AG04450 (cell line): Measurements from ENCODE around the gene RXFP4. TPM values are rescaled to one million over a fixed set of nuclear protein-coding genes. Genes with fewer than 3 reads are reported as not detected.

Source experiments
- CTCF ChIA-PET: fragments of 300-600, 350-600 bp; formaldehyde crosslinking; extraction: SDS; loops from one replicate; lab custom pipeline; 2022; ENCODE audit warnings: antibody characterized with exemption, inconsistent platforms; lab: Charles Lee
- POLR2A ChIA-PET: fragments of 350-600 bp; formaldehyde crosslinking; extraction: SDS; loops from one replicate; lab custom pipeline; 2021; ENCODE audit warnings: antibody characterized with exemption, inconsistent platforms; lab: Yijun Ruan, JAX
- DNase-seq: peaks from one replicate; pipeline ENCODE4 v3.0.0-alpha.2; 2011; ENCODE audit warnings: low read depth, low spot score
- H3K27ac ChIP-seq: one replicate; pipeline ENCODE4 v1.5.1; 2012; ENCODE audit warnings: low read depth, low read length, control low read depth
- H3K27me3 ChIP-seq: one replicate; pipeline ENCODE4 v1.6.0; 2012; ENCODE audit warnings: low read length; ENCODE audit not compliant: control insufficient read depth, insufficient read depth
- H3K4me3 ChIP-seq: 2 replicates; pipeline ENCODE4 v1.5.1; 2011; ENCODE audit warnings: mild to moderate bottlenecking, low read depth, low read length, control low read depth
- H3K9me3 ChIP-seq: 2 replicates; pipeline ENCODE4 v1.5.1; 2012; ENCODE audit warnings: low read length; ENCODE audit not compliant: control insufficient read depth, insufficient read depth
- polyA plus RNA-seq: library from polyadenylated mRNA; depleted of rRNA; stranded (reverse); fragments of >200 nt; gene quantifications from 2 replicates; pipeline ENCODE4 v1.2.3, GENCODE V29; 2011
- TF ChIP-seq, protein P1 (sequence below): IDR thresholded peaks from 2 replicates; pipeline ENCODE4 v1.5.1; 2011; ENCODE audit warnings: low read depth, low read length, control low read depth, inconsistent platforms

The RXFP4 gene
- polyA plus RNA-seq, 1 experiment, result not detected

DNA sequence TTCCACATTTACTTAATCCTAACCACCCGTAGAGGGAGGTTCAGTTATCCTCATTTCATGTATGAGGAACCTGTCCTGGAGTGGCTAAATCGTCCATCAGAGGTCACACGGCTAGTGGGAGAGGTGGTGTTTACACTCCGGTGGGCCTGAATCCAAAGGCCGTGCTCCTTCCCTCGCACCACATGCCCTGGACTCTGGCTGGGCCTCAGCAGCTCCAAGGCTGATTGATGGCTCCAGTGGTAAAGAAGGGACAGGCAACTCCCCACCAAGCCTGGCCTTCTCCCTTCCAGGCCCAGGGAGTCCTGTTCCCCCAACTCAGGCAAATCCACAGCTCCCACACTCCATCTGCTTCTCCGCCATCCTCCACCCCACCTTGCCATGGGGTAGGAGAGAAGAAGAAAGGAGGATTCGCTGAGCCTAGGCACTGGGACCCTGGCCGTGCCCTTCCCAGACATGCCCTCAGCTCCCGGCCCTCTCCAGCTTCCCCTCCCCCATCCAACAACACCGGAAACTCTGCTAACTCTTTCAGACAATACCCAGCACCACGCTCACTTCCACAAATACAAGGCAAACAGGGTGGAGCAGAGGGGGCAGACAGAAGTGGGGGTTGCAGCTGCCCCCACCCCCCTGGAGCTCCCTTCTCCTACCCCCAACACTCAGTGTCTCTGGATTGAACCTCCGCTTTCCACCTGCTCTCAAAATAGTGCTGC, 26.1 kb downstream of the RXFP4 start:
- DNase-seq, result no peak
- TF ChIP-seq, protein P1, sequence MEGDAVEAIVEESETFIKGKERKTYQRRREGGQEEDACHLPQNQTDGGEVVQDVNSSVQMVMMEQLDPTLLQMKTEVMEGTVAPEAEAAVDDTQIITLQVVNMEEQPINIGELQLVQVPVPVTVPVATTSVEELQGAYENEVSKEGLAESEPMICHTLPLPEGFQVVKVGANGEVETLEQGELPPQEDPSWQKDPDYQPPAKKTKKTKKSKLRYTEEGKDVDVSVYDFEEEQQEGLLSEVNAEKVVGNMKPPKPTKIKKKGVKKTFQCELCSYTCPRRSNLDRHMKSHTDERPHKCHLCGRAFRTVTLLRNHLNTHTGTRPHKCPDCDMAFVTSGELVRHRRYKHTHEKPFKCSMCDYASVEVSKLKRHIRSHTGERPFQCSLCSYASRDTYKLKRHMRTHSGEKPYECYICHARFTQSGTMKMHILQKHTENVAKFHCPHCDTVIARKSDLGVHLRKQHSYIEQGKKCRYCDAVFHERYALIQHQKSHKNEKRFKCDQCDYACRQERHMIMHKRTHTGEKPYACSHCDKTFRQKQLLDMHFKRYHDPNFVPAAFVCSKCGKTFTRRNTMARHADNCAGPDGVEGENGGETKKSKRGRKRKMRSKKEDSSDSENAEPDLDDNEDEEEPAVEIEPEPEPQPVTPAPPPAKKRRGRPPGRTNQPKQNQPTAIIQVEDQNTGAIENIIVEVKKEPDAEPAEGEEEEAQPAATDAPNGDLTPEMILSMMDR, result no peak
- ChIA-PET POLR2A (interaction anchor here (1.8 to 3.7 kb wide), 3 partner anchors 10 to 30 kb away, joined by 4 to 46 read pairs (median 7); partner anchors contain the start of gene ARHGEF2), CTCF (interaction anchor here (1.1 to 5.9 kb wide), 3 partner anchors 9 to 23 kb away, joined by 3 to 27 read pairs (median 6); partner anchors contain the start of gene ARHGEF2)
- no peaks in the 10 kb centered on the region for H3K27me3 ChIP-seq
- H3K27ac ChIP-seq, result peak overlapping the region; percentile 47
- no peaks in the 10 kb centered on the region for H3K9me3 ChIP-seq
- H3K4me3 ChIP-seq, result no peak overlapping the region

DNA sequence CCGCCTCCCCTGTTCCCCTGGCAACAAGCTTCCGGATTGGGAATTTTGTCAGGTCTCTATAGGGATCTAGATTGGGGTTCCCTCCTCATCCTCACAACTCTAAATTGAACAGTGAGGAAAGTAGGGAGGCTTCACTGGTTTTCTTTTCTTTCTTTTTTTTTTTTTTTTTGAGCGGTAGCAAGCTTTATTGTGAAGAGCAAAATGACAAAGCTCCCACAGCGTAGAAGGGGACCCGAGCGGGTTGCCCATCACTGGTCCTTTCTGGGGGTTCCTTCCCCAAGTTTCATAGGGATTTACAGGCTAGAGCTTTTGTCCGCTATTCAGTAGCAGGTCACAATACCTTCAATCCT, 26.6 kb downstream of the RXFP4 start:
- Histone ChIP-seq H3K27ac (peak overlapping the region; percentile 73), H3K27me3 (no peaks in the 10 kb centered on the region), H3K9me3 (no peaks in the 10 kb centered on the region), H3K4me3 (no peak overlapping the region)
- CTCF ChIA-PET, result interaction anchor here (0.6 to 5.9 kb wide), 4 partner anchors 9 to 1981 kb away, joined by 3 to 27 read pairs (median 4); partner anchors contain the start of gene ARHGEF2
- POLR2A ChIA-PET, result interaction anchor here (0.6 to 3.7 kb wide), 5 partner anchors 10 to 30 kb away, joined by 3 to 46 read pairs (median 4); partner anchors contain the start of gene ARHGEF2
- DNase-seq, result no peak
- TF ChIP-seq, protein P1, result no peak

DNA sequence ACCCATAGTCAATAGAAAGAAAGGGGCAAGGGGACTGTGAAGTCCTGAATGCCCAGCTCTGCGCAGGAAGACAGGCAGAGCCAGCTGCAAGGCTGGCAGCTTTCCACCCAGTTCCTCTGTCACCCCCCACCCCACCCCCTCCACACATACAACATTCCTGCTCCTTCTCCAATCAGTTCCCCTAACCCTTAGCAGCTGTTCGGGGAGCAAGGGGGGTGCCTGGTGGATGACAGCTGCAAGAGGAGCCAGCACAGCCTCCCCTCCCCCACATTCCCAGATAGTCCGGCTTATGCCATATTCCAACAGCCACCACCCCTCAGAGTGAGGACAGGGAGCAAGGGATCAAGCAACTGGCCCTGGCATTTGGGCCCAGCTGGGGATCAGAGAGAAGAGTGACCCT, 27.2 kb downstream of the RXFP4 start:
- DNase-seq, result peak; percentile 64
- ChIA-PET POLR2A (interaction anchor here (0.6 to 3.7 kb wide), 6 partner anchors 9 to 31 kb away, joined by 3 to 46 read pairs (median 4); partner anchors contain the start of gene ARHGEF2), CTCF (interaction anchor here (0.6 to 5.9 kb wide), 2 partner anchors 21 to 1982 kb away, joined by 3 to 27 read pairs; no protein-coding TSS in a partner anchor)
- H3K27ac ChIP-seq, result peak overlapping the region; percentile 61
- H3K27me3 ChIP-seq, result no peaks in the 10 kb centered on the region
- TF ChIP-seq, protein P1, result no peak
- peak overlapping the region; percentile 20; the same call in 1 of the 2 replicates for H3K4me3 ChIP-seq
- no peaks in the 10 kb centered on the region for H3K9me3 ChIP-seq

DNA sequence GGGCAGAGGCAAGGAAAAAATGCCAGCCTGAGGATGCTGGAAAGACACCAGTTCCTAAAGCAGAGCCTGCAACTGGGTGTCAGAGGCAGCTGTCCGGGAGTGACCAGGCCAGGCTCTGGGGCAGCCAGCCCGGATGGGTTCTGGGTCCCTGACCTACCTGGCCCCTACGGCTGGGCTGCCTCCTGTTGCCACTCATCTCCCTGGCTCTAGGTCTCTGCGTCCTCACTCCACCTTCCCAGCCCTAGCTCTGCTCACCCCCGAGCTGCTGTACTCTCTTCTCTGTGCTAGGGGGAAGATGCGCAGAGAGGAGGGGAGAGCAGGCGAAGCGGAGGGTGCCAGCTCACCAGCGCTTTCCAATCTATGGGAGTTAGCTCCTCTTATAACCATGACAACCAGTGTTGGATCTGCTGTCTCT, 27.9 kb downstream of the RXFP4 start:
- CTCF ChIA-PET, result interaction anchor here (0.6 to 5.9 kb wide), 3 partner anchors 9 to 21 kb away, joined by 3 to 27 read pairs (median 3); partner anchors contain the start of gene ARHGEF2
- TF ChIP-seq, protein P1, result no peak
- Histone ChIP-seq H3K27ac (peak overlapping the region; percentile 61), H3K4me3 (peak overlapping the region; percentile 17; the same call in 1 of the 2 replicates), H3K9me3 (no peaks in the 10 kb centered on the region), H3K27me3 (no peaks in the 10 kb centered on the region)
- DNase-seq, result no peak
- POLR2A ChIA-PET, result interaction anchor here (1.8 to 3.7 kb wide), 2 partner anchors 8 to 14 kb away, joined by 7 to 46 read pairs; partner anchors contain the start of gene ARHGEF2
